ENCODE results near the gene C7orf57.

The C7orf57 gene

DNA sequence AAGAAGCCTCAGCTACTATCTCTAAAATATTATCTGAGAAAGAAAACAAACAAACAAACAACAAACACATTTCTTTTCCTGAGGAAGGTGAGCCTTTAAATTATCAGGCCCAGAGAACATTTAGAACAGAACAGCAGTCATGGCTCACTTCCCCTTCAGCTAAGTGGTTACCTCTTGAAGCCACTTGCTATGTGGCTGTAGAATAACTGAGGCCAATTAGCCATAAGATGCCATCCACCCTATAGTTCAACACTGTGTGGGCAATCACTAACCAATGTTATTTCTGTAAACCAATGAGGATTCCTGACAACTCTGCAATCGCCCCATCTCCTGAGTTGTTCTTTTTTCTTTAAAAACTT is 50.1 kb downstream of the C7orf57 start:
- no peak for DNase-seq (ENCODE audit: low spot score)

DNA sequence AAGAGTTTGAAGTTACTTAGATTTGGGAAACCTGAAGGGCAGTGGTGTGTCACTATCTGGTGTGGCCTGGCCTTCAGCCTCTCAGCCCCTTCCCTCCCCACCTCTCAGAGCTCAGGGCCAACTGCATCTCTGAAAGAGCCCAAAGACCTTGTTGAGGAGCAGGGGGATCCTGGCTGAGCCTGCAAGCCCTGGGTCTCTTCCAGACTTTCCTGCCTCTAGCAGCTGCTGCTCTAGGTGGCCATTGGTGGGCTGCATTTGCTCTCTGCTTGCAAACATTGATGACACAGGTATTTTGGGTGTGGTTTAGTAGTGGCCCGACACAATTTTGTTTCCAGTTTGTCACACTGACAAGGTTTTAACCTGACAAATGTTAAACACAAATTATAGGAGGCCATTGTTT is 50.6 kb downstream of the C7orf57 start:
- DNase-seq (ENCODE audit: low spot score) = no peak

DNA sequence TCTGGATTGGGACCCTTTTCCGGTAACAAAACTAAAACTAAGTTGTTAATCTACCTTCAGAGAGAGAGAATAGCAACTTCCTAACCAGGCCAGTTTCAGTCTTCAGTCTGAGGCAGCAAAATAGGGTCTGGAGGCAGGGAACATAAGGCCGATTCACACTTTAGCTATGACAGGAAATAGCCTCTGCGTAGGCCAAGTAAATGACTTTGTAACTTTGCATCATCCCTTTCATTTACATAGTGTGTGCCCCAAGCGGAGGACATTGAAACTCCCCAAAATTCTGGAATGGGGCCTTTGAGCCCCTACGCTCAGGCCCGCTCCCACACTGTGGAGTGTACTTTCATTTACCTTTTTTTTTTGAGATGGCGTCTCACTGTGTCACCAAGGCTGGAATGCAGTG is 52.0 kb downstream of the C7orf57 start:
- DNase-seq (ENCODE audit: low spot score) = no peak

DNA sequence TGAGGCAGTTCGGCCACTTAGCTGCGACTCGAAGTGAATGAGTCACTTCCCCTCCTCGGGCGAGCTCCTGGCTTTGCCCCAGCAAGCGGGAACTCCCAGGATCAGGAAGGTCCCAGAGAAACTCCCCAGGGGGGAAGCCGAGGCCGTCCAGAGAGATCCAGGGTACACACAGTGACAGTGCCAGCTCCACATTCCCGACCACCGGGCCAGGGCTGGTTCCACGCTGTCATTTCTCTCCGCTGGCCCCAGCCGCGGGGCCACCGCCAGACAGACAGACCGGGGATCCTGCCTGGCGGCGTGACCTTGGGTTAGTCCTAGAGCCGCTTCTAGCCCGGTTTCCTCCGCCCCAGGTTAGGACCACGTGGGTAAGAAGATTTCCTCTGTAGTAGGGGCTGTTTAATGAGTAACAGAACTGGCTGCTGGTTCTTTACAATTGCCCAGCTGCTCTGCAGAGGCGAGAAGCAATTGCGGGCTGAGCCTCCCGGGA is 53.3 kb downstream of the C7orf57 start:
- DNase-seq (ENCODE audit: low spot score) = peak; percentile 81

DNA sequence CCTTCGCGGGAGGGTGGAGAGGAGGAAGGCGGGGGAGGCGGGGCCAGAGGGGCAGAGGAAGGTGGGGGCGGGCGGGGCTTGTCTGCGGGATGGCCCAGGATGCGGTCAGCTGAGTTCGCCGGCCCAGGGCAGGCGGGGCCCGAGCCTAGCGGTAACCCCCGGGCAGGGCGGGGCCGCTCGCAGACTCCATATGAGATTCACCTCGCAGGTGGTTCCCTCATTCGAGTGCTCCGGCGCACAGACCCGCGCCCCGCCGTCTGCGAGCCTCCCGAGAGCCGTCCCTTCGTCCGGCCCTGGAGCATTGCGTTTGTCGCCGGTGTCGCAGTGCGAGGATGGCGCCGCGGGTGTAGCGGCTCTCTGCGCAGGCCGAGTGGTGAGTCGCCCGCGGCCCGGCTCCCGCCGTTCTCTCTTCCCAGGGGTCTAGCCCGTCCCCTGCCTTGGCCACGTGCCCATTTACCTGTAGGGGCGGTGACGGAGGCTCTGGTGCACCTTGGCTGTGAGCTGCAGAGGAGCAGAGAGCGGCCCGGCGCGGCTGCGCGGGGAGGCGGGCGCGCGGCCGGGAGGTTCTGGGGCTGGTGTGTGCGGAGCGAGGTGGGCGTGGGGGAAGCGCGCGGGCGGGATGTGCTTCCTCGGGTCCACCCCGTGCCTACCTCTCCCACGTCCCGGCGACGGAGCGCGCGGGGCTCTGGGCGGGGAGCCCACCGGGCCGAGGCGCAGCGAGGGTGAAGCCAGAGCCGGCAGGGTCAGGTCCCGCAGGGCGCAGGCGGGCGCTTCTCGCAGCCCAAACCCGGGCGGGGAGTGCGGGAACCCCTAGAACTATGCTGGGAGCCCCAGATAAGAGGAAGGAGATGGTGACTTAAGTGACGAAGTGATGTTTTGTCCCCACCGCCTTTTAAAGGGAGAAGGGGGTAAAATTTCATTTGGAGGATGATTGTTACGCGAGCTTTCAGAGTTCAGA is 54.0 kb downstream of the C7orf57 start, which contains the start of gene UPP1:
UPP1 (plus strand) TSS at position 220 of the 958 bp plus-strand sequence. CDS start 5,519 bp downstream, outside the sequence.
- peak; percentile 81 for DNase-seq (ENCODE audit: low spot score)

DNA sequence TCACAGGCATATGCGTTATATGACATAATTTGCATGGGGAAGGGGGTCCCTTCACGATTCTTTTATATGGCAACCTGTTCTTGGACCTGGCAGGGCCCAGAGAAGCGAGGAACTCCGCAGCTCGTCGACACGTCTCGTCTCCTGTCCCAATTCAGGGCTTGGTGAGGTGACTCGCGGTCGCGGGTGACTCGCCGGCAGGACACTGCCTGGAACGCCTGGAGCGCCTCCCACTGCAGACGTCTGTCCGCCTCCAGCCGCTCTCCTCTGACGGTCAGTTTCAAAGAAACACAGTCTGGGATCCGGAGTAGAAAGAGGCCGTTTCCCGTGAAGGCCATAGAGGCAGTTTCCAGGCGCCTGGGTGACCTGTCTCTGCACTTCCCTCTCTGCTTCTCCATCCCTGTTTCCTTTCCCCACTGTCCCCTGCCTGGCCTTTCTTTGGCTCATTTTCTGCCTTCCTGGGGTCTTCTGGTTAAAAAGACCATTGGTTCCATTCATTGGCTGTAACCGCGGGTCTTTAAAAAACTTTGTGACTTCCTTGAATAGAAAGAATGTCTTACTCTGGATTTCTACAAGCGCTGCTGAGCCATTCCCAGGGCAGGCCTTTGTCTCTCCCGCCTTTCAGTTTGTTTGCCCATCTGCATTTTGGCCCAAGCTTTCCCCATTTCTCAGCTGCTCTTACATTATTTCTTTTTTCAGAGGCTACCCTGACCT is 54.9 kb downstream of the C7orf57 start:
- DNase-seq (ENCODE audit: low spot score) = peak; percentile 44

DNA sequence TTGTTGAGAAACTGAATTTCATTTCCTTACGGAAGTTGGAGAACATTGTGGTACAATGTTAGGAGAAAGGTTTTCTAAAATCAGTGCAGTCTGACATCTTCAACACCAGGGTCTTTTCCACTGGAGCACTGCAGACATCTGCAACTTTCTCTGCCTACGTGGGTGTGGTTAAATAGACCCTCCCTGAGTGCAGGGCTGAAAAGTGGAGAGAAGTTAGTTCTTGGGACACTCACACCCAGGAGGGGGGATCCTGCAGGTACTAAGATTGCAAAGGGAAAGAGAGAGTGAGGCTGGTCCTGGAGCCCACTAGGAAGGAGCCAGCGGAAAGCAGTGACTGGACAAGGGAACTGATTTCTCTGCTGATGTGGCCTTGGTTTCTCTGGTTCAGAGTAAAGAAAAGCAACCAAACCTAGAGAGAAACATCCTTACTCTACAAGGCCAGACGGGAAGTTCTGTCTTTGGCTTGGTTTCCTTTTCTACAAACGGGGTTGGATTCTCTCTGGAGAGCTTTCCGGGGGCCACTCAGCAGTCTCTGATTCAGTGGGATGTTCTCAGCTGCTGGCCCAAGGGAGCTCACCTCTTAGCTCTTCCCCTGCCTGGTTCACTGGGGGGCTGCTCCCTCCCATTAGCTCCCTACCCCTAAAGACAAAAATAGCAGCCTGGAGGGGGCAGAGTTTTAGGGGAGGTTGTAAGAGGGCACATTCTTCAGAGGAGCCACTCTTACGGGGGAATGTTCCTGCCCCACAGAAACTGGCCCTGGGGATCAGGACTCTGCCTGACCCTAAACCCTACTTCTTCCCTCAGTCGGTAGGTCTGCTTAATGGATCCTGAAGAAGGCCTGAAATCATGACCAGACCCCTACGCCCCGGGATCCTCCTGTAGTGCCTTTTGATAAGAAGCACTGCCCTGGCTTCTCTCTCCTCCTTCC is 56.4 kb downstream of the C7orf57 start:
- DNase-seq (ENCODE audit: low spot score) = no peak

DNA sequence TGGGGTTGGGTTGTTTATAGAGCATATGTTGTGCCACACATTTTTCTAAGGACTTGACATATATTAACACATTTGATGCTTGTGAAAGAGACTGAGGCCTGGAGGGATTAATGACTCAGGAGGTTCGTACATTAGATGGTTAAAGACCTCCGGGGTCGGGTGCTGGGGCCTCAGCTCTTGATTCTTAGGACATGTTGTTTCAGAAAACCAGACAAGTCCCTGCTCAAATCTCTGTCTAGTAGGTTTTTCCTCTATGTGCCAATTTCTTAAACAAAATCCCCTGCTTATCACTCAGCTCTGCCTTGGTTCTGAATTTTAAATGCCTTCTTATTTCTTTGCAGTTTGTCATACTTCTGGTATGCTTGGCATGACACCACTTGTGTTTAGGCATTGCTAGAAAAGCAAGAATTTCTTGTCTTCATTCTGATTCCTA is 59.5 kb downstream of the C7orf57 start:
- DNase-seq (ENCODE audit: low spot score) = peak; percentile 67

DNA sequence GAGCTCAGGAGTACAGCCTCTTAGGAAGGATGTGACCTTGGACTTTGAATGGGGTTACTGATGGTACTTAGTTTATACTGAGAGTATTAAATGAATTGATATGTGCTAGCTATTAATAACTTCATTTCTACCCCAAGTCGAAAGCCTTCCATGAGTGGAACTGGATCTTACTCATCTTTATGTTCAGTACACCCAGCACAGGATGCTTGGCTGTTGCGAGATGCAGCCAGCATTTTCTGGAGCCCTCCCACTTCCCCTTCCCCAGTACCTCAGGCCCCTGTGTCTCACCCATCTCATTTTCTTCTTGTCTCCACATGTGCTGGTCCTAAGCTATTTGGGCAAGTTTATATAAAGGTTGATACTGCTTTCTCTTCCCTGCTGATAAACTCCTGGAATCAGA is 60.9 kb downstream of the C7orf57 start:
- DNase-seq (ENCODE audit: low spot score) = no peak

DNA sequence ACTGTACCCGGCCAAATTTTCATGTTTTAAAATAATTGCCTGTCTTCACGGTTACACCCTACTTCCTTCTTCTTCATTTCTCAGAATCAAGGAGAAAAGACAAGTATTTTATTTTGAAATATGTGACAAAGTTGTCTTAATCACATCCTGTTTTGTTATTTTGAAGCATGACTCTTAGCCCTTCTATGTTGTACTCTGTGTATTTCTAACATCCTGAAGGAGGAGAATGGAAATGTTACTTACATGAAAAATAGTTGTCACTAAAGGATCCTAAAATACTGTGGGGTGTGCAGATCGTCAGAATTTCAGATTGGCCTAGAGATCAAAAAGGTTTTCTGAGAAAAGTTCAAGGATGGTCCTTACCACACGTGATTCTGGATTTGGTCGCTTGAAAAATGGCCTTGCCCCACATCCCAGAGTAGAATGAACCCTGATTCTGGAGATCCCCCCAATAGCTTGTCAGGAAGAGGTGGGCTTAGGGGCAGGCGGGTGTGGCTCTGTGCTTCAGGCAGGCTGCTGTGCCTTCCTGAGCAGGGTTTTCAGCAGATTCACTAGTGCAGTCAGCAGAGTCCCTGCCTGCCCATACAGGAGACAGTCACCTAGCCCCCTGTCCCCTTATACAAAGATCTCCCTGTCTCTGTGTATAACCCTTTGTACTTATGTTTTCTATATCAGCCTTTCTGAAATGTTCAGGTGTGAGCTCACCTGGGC is 62.3 kb downstream of the C7orf57 start:
- DNase-seq (ENCODE audit: low spot score) = no peak

DNA sequence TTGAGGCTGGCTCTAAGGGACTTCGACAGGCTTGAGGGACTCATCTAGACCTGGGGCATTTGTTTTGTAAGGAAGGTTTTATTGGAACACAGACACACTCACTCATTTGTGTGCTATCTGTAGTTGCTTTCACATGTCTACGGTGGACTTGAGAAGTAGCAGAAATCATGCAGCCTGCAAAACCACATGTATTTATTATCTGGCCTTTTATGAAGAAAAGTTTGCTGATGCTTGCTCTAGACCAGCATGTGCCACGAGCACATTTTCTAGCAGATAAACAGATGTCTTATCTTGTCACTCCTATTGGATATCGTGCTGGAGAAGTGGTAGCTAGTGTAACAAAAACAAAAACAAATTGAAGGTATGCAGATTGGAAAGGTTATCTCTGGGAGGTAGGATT is 63.5 kb downstream of the C7orf57 start:
- no peak for DNase-seq (ENCODE audit: low spot score)

DNA sequence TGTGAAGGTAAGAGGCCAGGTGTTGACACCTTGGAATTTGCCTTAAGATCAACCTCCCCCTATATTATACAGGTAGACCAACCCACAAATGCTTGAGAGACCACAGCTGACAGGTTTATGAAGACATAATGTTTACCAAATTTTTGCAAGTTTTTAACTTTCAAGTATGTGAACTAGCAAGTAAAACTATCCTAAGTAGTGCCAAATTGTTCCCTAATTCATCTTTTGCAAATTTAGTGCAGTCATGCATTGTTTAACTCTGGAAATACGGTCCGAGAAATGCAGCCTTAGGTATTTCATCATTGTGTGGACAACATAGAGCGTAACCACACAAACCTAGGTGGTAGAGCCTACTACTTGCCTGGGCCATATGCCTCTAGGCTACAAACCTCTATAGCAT is 64.4 kb downstream of the C7orf57 start:
- DNase-seq (ENCODE audit: low spot score) = no peak

DNA sequence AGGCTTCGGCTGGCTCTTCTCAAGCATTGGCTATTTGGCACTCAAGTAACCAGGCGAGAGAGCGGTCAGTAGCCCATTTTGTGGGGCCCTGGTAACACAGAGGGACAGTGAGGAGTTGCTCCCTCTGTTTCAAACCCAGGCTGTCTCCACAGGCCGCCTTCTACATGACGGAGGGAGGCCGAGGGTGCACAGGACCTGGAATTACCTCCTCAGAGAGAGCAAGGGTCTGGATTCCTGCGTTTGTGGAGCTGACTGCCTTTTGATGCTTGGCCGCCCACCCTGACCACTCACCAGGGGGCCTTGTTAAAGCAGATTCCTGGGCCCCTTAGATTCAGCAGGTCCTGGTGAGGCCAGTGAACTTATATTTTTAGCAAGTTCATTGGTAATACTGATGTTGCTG is 66.0 kb downstream of the C7orf57 start:
- DNase-seq (ENCODE audit: low spot score) = no peak

DNA sequence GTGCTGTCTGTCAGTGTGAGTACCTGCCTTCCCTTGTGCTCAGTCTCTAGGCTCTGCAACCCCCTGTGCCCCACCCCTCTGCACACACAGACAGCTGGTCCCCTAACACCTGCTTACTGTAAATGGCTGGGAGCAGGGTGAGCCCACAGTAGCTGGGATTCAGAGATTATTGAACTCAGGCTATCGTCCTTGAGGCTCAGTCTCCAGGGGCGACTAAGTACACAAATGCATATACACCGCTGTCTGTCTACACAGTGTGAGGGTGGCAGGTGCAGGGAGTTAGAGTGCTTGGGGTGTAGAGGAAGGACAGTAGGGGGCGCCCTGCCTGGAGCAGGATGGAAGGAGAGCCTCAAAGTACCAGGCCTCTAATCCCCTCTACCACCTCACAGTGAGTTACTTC is 66.6 kb downstream of the C7orf57 start:
- no peak for DNase-seq (ENCODE audit: low spot score)

DNA sequence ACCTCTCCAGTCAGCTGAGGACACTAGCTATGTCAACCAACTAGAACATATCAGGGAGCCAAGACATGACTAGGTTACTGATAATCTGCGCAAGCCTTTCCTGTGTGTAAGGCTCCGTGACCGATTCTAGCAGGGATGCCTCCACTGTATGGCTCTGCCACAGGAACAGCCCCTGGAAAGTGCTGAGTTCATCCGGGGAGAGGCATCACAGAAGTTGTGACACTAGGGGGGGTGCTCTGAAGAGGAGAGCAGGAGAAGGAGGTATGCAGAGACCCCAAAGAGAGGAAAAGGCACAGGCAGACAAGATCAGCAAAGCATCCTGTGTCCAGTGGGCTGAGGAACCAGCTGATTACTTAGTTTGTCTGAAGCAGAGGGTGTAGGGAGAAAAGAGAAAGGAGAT is 67.2 kb downstream of the C7orf57 start:
- DNase-seq (ENCODE audit: low spot score) = no peak

DNA sequence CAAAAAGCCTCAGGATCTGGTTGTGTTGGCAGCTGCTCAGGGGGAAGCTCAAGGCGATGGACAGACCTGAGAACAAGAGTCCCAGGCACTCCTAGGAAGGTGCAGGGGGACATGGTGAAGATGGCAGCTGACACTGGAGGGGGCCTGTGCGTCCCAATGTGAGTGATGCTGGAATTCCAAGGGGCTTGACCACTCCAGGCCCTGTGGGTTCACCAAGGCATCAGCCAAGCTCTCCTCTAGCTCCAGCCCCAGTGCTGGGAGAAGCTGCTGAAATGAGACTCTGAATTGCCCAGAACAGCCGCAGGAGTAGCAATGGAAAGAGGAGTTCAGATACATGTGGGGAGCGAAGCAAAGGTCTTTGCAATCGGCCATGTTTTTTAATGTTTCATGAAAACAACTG is 69.7 kb downstream of the C7orf57 start:
- DNase-seq (ENCODE audit: low spot score) = no peak

DNA sequence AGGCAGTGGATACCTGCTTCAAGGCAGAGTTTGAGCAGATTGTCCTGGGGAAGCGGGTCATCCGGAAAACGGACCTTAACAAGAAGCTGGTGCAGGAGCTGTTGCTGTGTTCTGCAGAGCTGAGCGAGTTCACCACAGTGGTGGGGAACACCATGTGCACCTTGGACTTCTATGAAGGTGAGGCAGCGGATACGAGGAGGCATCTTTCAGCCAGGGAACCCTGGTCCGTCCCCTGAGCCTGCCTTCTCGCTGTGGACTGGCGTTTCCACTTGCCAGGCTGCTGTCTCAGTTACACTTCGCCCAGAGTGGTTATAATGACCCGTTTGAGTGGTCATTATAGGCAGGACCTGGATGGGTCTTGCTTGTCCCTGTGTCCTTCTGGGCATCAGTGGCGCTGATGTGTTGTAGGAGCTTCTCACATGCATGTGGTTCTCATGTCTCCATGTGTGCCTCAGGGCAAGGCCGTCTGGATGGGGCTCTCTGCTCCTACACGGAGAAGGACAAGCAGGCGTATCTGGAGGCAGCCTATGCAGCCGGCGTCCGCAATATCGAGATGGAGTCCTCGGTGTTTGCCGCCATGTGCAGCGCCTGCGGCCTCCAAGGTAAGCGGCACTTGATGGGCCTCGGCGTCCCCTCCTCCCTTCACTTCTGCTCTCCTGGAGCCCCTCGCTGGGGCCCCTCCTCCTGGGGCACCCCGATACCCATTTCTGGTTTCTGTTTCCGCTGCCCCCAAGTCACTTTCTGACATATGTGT is 71.7 kb downstream of the C7orf57 start:
- no peak for DNase-seq (ENCODE audit: low spot score)

DNA sequence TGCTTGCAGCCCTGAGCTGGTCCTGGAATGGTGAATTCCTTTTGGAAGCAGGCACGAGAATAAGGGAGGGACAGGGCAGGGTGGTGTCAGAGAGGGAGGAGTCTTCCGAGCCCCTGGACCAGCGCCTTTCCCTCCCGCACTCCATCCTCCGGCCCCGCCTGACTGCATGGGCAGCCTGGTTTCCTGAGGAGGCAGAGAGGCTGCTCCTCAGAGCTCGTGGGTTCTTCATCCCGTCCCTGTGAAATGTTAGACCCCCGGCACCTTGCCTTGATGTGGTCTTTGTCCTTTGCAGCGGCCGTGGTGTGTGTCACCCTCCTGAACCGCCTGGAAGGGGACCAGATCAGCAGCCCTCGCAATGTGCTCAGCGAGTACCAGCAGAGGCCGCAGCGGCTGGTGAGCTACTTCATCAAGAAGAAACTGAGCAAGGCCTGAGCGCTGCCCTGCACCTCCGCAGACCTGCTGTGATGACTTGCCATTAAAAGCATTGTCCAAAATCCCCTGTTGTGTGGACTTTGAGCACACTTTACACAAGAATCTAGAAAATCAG is 72.7 kb downstream of the C7orf57 start:
- DNase-seq (ENCODE audit: low spot score) = no peak

DNA sequence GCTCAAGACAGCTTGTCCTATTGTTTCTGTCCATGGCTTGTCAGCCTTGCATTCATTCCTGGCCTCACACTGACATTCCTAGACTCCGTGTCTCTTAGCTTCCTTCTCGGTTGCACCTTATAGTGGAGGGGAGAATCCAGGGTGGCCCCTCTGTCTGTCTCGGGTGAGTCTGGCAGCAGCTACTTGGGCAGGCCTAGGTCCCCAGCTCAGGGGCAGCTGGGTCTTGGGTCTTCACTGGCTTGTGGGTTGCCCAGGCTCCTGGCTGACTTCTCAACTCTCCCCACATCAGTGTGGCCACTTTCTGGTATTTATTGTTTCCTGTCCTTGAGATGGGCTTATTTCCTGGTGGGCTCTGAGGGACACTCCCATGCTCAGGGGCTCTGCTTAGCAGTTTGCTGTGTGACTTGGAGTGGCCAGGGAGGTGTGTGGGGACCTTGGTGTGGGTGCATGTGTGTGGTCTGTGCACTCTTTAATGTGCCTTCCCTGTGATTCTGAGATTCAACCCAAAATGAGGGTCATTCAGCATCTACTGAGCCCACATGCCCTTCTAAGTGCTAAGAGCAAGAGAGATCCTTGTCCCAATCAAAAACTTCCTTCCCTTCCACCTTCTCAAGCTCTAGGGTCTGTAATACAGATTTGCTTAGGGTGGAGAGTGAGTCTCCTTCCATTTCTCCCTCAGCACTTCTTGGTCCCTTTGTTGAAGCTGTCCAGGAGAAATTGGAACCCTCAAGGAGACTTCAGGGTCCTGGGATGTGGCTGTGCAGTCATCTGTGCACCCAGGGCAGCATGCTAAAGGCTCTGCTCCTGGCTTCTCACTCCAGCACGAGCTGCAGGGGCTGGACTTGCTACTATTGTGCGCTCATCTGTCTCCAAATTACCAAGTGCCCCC is 73.9 kb downstream of the C7orf57 start:
- no peak for DNase-seq (ENCODE audit: low spot score)
